K562 (cell line): ENCODE data around the gene MRPL10. TPM values are rescaled to one million over a fixed set of nuclear protein-coding genes. Genes with fewer than 3 reads are reported as not detected.

Experiments used
- BHLHE40 ChIP-seq: IDR thresholded peaks from 2 replicates; pipeline ENCODE4 v1.6.1; 2011; ENCODE audit warnings: low read length, improper control_type of control experiment
- IFI16 ChIP-seq: fragments of 250-450 bp; sonication (Bioruptor Pico); IDR thresholded peaks from 2 replicates; pipeline ENCODE4 v2.1.2; 2022; ENCODE audit warnings: mild to moderate bottlenecking, inconsistent platforms
- L3MBTL2 ChIP-seq: fragments of 450-650 bp; IDR thresholded peaks from 2 replicates; pipeline ENCODE4 v1.6.1; 2016; ENCODE audit warnings: mild to moderate bottlenecking, moderate library complexity
- NRF1 ChIP-seq, 2 experiments: fragments of 450-650 bp; IDR thresholded peaks in 1 of 2; conservative IDR thresholded peaks in 1 of 2; 2 replicates each; pipeline ENCODE4 v1.6.1; 2014; ENCODE audit warnings: mild to moderate bottlenecking in 2 of 2
- polyA plus RNA-seq, 8 experiments: library from polyadenylated mRNA; depleted of rRNA in 4 of 8; stranded (reverse) in 5 of 8; unstranded in 3 of 8; fragments of >200 nt; fragmentation: Nextera tagmentation in 2 of 8; fragmentation: Illumina TruSeq in 1 of 8; extraction: Ambion mirVana in 2 of 8; extraction: Trizol in 1 of 8; gene quantifications; 2 replicates each; pipeline versions ENCODE4 v1.2.1 to v1.2.3, GENCODE V29; 2011 to 2014; ENCODE audit warnings: inconsistent platforms in 1 of 8, missing spikeins in 1 of 8
- total RNA-seq, 7 experiments: library from RNA; depleted of rRNA in 6 of 7; stranded (reverse); fragments of >200 nt in 6 of 7; fragmentation: Illumina TruSeq in 2 of 7; extraction: Trizol in 2 of 7; gene quantifications; 2 replicates each; pipeline versions ENCODE4 v1.2.1 to v1.2.3, GENCODE V29; 2011 to 2021; ENCODE audit warnings: low replicate concordance in 1 of 7
- TF ChIP-seq, protein P1 (sequence below), 2 experiments: IDR thresholded peaks; 2 replicates each; pipeline ENCODE4 v1.6.1; 2011; ENCODE audit warnings: borderline replicate concordance in 1 of 2, control low read depth in 1 of 2, low read depth in 1 of 2, low read length in 1 of 2, mild to moderate bottlenecking in 1 of 2, mixed read lengths in 1 of 2, moderate library complexity in 1 of 2; ENCODE audit not compliant: insufficient read depth in 1 of 2, insufficient read length in 1 of 2, poor library complexity in 1 of 2, severe bottlenecking in 1 of 2; ENCODE audit errors: extremely low read depth in 1 of 2
- TF ChIP-seq, protein P2 (sequence below), 2 experiments: fragments of 200-800 bp in 1 of 2; sonication (Bioruptor generic) in 1 of 2; sonication (generic) in 1 of 2; formaldehyde crosslinking in 1 of 2; IDR thresholded peaks in 1 of 2; conservative IDR thresholded peaks in 1 of 2; 2 replicates each; pipeline versions ENCODE4 v1.5.0 to v1.6.1; 2016 to 2020; ENCODE audit warnings: missing compliant biosample characterization in 1 of 2, missing genetic modification characterization in 1 of 2, missing genetic modification reagents in 1 of 2
- TF ChIP-seq, protein P3 (sequence below): sonication (generic); formaldehyde crosslinking; IDR thresholded peaks from 2 replicates; pipeline ENCODE4 v1.9.0; 2022; ENCODE audit warnings: mild to moderate bottlenecking, missing genetic modification reagents
- TF ChIP-seq, protein P4 (sequence below): fragments of 450-650 bp; IDR thresholded peaks from 2 replicates; pipeline ENCODE4 v1.6.1; 2017; ENCODE audit warnings: antibody characterized with exemption, mild to moderate bottlenecking
- TF ChIP-seq, protein P5 (sequence below), 2 experiments: fragments of 250-450 bp in 1 of 2; fragments of 450-650 bp in 1 of 2; sonication (Bioruptor Pico) in 1 of 2; IDR thresholded peaks; 2 replicates each; pipeline versions ENCODE4 v1.6.1 to v1.8.0; 2016 to 2021; ENCODE audit warnings: mild to moderate bottlenecking in 2 of 2, moderate library complexity in 2 of 2, missing compliant biosample characterization in 1 of 2, missing genetic modification characterization in 1 of 2
- TF ChIP-seq, protein P6 (sequence below), 3 experiments: fragments of 200-800 bp in 1 of 3; sonication (Bioruptor generic) in 1 of 3; sonication (generic) in 1 of 3; formaldehyde crosslinking in 1 of 3; IDR thresholded peaks; 2 replicates each; pipeline versions ENCODE4 v1.6.1 to v1.8.0; 2016 to 2022; ENCODE audit warnings: mild to moderate bottlenecking in 2 of 3, missing compliant biosample characterization in 2 of 3, missing genetic modification characterization in 2 of 3, missing genetic modification reagents in 1 of 3
- TF ChIP-seq, protein P7 (sequence below): sonication (generic); formaldehyde crosslinking; IDR thresholded peaks from 2 replicates; pipeline ENCODE4 v1.9.0; 2022; ENCODE audit warnings: mild to moderate bottlenecking, missing genetic modification reagents

MRPL10 gene
- total and polyA plus RNA-seq, 9 of the 15 experiments (the other 6 are each of a cell fraction or from before 2014, with no cell fraction given) = 27.8 to 105 (median 67.3) TPM

DNA sequence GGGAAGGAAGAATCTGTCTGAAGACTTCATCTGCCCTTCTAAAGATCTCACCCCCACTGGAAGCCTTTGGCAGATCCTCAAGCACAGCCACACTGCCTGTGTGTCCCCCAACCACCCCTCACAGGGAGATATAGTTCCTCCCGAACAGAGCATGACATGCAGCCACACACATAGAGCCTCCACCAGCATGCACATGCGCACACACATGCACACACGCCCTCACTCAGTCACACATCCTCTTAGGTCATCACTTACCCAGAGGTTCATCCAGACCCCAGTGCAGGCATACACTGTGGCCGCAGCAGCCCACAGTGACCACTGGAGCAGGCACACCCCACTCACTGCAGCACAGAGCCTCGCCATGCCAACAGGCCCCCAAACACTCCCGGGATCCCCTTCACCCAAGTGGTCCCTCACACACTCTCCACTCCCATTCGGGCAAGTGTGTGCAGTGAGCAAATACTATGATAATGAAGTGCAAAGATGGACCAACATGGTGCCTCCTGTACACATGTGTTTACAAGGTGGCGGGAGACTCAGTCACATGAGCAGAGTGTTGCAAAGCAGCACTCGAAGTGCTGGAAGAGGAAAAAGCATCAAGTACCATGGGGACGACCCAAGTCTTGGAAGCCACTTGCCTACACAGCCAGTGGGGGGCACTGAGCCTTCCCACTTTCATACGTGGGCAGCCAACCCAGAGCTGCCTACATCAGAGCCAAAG lies 36.6 kb upstream of the MRPL10 start (continued):
- TF ChIP-seq NRF1 (conservative IDR thresholded peaks at IDR 0.05 in 1 of 2, IDR thresholded peaks at IDR 0.05 in 1 of 2) (0 out of 4 replicates have a peak, but pooled peaks of 1 of the 2 experiments have one; percentile 31), BHLHE40 (0 out of 2 replicates have a peak, but pooled peaks have one; percentile 3), L3MBTL2 (peak; percentile 72), IFI16 (CRISPR knock-in tag) (no peak)
- TF ChIP-seq, protein P1, sequence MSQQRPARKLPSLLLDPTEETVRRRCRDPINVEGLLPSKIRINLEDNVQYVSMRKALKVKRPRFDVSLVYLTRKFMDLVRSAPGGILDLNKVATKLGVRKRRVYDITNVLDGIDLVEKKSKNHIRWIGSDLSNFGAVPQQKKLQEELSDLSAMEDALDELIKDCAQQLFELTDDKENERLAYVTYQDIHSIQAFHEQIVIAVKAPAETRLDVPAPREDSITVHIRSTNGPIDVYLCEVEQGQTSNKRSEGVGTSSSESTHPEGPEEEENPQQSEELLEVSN (IDR thresholded peaks at IDR 0.05; ENCODE audit: borderline replicate concordance in 1 of 2, extremely low read depth in 1 of 2, insufficient read depth in 1 of 2, insufficient read length in 1 of 2, low read depth in 1 of 2, low read length in 1 of 2, poor library complexity in 1 of 2, severe bottlenecking in 1 of 2) = peak; percentile 77 to 88
- TF ChIP-seq, protein P2, sequence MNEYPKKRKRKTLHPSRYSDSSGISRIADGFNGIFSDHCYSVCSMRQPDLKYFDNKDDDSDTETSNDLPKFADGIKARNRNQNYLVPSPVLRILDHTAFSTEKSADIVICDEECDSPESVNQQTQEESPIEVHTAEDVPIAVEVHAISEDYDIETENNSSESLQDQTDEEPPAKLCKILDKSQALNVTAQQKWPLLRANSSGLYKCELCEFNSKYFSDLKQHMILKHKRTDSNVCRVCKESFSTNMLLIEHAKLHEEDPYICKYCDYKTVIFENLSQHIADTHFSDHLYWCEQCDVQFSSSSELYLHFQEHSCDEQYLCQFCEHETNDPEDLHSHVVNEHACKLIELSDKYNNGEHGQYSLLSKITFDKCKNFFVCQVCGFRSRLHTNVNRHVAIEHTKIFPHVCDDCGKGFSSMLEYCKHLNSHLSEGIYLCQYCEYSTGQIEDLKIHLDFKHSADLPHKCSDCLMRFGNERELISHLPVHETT (CRISPR knock-in tag; conservative IDR thresholded peaks at IDR 0.05 in 1 of 2, IDR thresholded peaks at IDR 0.05 in 1 of 2) = 0 out of 4 replicates have a peak, but pooled peaks of 1 of the 2 experiments have one; percentile 31
- TF ChIP-seq, protein P3, sequence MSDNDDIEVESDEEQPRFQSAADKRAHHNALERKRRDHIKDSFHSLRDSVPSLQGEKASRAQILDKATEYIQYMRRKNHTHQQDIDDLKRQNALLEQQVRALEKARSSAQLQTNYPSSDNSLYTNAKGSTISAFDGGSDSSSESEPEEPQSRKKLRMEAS (CRISPR knock-in tag) = peak; percentile 68
- TF ChIP-seq, protein P4, sequence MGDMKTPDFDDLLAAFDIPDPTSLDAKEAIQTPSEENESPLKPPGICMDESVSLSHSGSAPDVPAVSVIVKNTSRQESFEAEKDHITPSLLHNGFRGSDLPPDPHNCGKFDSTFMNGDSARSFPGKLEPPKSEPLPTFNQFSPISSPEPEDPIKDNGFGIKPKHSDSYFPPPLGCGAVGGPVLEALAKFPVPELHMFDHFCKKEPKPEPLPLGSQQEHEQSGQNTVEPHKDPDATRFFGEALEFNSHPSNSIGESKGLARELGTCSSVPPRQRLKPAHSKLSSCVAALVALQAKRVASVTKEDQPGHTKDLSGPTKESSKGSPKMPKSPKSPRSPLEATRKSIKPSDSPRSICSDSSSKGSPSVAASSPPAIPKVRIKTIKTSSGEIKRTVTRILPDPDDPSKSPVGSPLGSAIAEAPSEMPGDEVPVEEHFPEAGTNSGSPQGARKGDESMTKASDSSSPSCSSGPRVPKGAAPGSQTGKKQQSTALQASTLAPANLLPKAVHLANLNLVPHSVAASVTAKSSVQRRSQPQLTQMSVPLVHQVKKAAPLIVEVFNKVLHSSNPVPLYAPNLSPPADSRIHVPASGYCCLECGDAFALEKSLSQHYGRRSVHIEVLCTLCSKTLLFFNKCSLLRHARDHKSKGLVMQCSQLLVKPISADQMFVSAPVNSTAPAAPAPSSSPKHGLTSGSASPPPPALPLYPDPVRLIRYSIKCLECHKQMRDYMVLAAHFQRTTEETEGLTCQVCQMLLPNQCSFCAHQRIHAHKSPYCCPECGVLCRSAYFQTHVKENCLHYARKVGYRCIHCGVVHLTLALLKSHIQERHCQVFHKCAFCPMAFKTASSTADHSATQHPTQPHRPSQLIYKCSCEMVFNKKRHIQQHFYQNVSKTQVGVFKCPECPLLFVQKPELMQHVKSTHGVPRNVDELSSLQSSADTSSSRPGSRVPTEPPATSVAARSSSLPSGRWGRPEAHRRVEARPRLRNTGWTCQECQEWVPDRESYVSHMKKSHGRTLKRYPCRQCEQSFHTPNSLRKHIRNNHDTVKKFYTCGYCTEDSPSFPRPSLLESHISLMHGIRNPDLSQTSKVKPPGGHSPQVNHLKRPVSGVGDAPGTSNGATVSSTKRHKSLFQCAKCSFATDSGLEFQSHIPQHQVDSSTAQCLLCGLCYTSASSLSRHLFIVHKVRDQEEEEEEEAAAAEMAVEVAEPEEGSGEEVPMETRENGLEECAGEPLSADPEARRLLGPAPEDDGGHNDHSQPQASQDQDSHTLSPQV = peak; percentile 69
- TF ChIP-seq, protein P5, sequence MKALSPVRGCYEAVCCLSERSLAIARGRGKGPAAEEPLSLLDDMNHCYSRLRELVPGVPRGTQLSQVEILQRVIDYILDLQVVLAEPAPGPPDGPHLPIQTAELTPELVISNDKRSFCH (CRISPR knock-in tag; IDR thresholded peaks at IDR 0.05) = no peak
- TF ChIP-seq, protein P5 (tag; IDR thresholded peaks at IDR 0.05) = 0 out of 2 replicates have a peak, but pooled peaks have one; percentile 11
- TF ChIP-seq, protein P6, sequence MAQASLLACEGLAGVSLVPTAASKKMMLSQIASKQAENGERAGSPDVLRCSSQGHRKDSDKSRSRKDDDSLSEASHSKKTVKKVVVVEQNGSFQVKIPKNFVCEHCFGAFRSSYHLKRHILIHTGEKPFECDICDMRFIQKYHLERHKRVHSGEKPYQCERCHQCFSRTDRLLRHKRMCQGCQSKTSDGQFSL (CRISPR knock-in tag; IDR thresholded peaks at IDR 0.05) = no peak
- TF ChIP-seq, protein P6 (tag; IDR thresholded peaks at IDR 0.05) = no peak
- TF ChIP-seq, protein P7, sequence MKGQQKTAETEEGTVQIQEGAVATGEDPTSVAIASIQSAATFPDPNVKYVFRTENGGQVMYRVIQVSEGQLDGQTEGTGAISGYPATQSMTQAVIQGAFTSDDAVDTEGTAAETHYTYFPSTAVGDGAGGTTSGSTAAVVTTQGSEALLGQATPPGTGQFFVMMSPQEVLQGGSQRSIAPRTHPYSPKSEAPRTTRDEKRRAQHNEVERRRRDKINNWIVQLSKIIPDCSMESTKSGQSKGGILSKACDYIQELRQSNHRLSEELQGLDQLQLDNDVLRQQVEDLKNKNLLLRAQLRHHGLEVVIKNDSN (CRISPR knock-in tag) = peak; percentile 57
- TF ChIP-seq, all 486 proteins: peak for 11
